IMR-90 (cell line): Measurements from ENCODE around the gene PRR14L.

ENCODE experiments used
- BHLHE40 ChIP-seq: fragments of 150-350 bp; IDR thresholded peaks from 2 replicates; pipeline ENCODE4 v1.6.1; 2016; ENCODE audit warnings: mild to moderate bottlenecking, low read depth, low read length
- CTCF ChIP-seq: conservative IDR thresholded peaks from 2 replicates; pipeline ENCODE4 v1.5.1; 2012; ENCODE audit warnings: mild to moderate bottlenecking, low read depth, low read length, improper control_type of control experiment
- MAFK ChIP-seq: IDR thresholded peaks from 2 replicates; pipeline ENCODE4 v1.6.1; 2012; ENCODE audit warnings: low read depth, low read length, improper control_type of control experiment
- MAZ ChIP-seq: IDR thresholded peaks from 2 replicates; pipeline ENCODE4 v1.6.1; 2012; ENCODE audit warnings: low read depth, mild to moderate bottlenecking, low read length, improper control_type of control experiment, moderate library complexity, borderline replicate concordance
- MXI1 ChIP-seq: IDR thresholded peaks from 2 replicates; pipeline ENCODE4 v1.6.1; 2012; ENCODE audit warnings: low read depth, mild to moderate bottlenecking, low read length, moderate library complexity, borderline replicate concordance
- POLR2A ChIP-seq: IDR thresholded peaks from 2 replicates; pipeline ENCODE4 v1.6.1; 2012; ENCODE audit warnings: mild to moderate bottlenecking, low read depth, low read length
- RAD21 ChIP-seq: IDR thresholded peaks from 2 replicates; pipeline ENCODE4 v1.6.1; 2012; ENCODE audit warnings: low read length, improper control_type of control experiment
- SMC3 ChIP-seq: fragments of 150-350 bp; IDR thresholded peaks from 2 replicates; pipeline ENCODE4 v1.6.1; 2016; ENCODE audit warnings: low read depth, mild to moderate bottlenecking, antibody characterized with exemption, low read length, moderate library complexity
- TF ChIP-seq, protein P1 (sequence below): fragments of 150-350 bp; IDR thresholded peaks from 2 replicates; pipeline ENCODE4 v1.6.1; 2017; ENCODE audit warnings: mild to moderate bottlenecking, antibody characterized with exemption, low read length, low read depth
- TF ChIP-seq, protein P2 (sequence below): fragments of 150-350 bp; IDR thresholded peaks from 2 replicates; pipeline ENCODE4 v1.6.1; 2016; ENCODE audit warnings: low read depth, mild to moderate bottlenecking, low read length, moderate library complexity, borderline replicate concordance

DNA sequence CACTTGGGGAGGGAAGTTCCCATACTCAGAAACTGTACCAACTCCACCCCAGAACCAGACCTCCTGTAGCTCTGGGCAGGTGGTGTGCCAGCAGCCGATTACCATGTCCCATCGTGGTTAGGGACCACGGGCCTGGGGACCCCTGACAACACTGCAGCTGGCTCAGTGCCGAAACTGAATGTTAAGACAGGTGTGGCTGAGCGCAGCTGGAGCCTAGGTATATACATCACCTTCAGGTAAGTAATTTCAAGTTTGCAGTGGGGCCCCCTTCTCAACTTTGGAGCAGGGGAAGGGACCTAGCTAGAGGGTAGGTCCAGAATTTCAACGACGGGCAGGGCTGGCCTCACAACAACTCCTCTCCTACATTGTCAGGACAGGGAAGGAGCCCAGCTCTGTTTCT is 67.2 kb downstream of the PRR14L start:
- TF ChIP-seq CTCF: no peak
- TF ChIP-seq MXI1: no peak
- no peak for TF ChIP-seq POLR2A
- TF ChIP-seq MAZ: no peak
- no peak for TF ChIP-seq SMC3
- no peak for TF ChIP-seq MAFK
- TF ChIP-seq RAD21: no peak
- TF ChIP-seq, protein P1, sequence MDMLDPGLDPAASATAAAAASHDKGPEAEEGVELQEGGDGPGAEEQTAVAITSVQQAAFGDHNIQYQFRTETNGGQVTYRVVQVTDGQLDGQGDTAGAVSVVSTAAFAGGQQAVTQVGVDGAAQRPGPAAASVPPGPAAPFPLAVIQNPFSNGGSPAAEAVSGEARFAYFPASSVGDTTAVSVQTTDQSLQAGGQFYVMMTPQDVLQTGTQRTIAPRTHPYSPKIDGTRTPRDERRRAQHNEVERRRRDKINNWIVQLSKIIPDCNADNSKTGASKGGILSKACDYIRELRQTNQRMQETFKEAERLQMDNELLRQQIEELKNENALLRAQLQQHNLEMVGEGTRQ: no peak
- no peak for TF ChIP-seq BHLHE40
- TF ChIP-seq, protein P2, sequence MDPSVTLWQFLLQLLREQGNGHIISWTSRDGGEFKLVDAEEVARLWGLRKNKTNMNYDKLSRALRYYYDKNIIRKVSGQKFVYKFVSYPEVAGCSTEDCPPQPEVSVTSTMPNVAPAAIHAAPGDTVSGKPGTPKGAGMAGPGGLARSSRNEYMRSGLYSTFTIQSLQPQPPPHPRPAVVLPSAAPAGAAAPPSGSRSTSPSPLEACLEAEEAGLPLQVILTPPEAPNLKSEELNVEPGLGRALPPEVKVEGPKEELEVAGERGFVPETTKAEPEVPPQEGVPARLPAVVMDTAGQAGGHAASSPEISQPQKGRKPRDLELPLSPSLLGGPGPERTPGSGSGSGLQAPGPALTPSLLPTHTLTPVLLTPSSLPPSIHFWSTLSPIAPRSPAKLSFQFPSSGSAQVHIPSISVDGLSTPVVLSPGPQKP: no peak
